HG02571 (cell line): ENCODE results near the gene RREB1.
"Not testable (repeated sequence)": the region's sequence is repeated elsewhere in the genome, so short reads cannot be mapped to it uniquely, and the experiment has no call there.

Experiments used
- ATAC-seq: cut with Tn5 transposase; IDR thresholded peaks from one replicate; pipeline ENCODE4 v1.9.1; 2021; ENCODE audit warnings: mild to moderate bottlenecking, moderate library complexity; ENCODE audit not compliant: unreplicated experiment

RREB1 gene

DNA sequence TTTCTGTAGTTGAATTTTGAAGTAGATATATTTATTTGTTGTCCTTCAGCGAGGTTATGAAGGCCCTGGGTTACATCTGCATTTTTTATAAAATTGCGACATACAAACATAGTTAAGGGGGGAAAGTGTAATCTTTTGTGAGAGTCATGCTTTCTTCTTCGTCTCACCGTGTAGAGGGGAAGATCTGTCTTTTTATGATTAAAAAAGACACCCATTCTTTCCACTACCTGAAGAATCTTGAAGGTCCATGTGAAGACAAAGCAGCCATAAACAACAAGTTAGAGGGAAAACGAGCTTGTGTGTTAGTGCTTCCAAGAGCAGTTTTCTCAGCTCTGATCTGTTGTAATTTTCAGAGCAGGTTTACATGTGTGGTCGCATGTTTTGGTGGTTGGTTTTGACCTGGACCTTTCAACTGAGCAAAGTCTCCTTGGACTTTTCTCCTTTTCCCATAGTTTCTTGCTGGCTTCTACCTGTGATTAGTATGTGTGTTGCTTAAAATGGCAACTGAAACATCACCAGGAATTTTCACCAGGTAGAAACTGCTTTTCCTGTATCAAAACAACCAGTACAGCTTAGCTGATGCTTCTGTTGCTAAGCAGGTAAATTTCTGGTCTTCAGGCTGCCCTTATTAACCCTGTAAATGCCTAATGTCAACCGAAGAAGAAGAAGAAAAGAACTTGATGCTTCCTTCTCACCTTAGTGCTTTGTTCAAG, 37.3 kb downstream of the RREB1 start:
- ATAC-seq, result no peak

DNA sequence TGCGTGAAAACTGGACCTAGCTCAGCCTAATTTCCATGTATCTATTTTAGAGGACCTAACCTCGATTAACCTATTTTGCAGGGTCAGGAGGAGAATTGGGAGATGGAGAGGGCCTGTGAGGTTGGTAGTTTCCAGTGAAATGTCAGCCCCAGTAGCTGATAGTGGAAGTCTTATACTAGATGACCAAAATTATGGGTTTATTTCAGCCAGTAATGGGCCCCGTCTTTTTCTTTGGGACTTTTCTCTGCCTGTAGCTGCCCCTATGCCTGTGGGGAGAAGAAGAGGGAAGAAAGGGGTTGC, 37.8 kb downstream of the RREB1 start:
- ATAC-seq, result no peak

DNA sequence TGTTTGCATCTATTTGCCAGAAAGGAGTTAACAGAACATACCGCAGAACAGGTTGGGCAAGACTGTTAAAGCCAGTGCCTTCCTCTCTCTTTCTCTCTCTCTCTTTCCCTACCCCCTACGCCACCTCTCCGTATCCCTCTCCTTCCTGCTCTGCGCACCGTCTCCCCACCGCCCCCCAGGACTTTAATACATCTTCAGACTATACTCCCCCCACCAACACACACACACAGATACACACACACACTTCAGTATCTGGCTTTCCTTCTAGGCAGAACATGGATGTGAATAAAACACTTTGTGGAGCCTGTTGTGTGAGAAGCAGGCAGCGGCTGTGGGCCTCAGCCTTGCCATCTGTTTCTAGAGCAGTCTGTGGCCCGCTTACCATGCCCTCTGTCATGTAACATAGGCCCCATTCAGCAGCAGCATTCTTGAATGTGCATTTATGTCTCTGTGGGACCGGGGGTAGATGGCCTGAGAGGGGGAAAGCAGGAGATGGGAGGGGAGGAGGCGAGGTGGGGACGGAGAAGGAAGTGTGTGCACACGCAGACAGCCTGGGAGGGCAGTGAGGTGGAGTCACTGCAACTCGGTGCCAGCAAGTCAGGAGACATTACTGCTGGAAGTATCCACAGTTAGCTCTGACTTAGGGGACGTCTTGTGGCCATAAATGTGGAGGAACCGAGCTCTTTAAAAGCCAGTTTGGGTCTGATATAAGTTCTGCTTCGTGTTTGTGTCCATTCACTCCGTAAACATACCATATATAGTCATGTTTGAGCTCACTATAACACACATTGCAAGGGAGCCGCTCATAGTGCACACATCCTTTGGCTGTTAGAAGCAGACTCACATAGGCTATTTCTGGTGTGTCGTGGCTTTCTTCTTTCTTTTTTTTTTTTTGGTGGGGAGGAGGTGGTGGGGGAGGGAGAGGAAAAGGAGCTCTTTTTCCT, 38.4 kb downstream of the RREB1 start:
- ATAC-seq, result no peak

DNA sequence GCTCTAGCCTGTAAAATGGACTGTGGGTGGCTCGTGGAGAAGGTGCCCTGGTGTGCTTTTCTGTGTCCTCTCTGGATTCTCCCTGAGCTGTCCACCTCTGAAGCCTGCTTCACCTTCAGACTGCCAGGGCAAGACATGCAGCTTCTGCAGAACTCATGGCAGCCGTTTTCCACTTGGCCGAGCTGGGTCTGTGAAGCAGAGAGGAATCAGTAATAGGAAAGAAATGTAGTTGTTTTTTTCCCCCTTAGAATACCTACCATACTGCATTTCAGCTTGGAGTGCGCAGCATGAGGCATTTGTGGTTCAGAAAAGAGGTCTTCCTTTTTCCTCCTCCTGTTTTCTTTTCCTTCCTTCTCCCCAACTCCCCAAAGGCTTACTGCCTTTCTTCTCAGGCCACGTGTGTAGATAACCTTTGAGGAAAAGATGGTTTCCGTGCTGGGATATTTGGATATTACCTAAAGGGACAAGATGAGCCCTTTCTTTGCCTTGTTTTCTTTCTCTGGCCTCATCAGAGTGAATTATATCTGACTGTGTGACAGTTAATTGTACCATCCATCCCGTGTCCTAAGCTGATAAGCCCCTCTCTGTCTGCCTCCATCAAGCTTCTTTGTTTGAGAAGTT, 39.4 kb downstream of the RREB1 start:
- no peak for ATAC-seq

DNA sequence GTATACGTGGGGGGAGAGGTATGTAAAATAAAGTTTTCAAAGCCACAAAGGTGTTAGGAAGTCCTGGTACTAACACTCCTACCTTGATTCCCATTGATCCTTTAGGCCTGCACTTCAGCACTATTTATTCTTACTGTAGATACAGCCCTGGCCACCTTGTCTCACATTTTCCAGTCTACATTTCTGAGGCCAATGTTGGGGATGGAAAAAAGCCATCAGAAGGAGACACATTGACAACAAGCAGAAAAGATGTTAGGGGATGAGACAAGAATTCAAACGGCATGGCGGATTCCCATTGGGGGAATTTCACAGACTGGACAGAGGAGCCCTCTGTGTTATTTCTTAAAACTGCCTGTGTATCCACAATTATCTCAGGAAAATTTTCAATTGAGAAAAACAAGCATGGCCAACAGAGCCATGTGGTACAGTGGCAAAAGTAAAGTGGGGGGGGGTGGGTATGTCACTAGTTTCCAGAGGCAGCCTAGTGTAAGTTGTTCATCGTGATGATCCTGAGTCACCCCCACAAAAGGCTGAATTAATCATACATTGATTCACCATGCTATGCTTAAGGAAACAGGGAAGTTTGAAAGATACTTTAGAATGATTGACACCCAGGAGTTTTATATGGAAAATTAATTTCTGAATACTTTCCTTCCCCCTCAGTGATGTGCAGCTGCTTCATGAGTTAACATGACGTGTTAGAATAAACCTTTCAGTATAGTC, 40.5 kb downstream of the RREB1 start:
- ATAC-seq, result no peak

DNA sequence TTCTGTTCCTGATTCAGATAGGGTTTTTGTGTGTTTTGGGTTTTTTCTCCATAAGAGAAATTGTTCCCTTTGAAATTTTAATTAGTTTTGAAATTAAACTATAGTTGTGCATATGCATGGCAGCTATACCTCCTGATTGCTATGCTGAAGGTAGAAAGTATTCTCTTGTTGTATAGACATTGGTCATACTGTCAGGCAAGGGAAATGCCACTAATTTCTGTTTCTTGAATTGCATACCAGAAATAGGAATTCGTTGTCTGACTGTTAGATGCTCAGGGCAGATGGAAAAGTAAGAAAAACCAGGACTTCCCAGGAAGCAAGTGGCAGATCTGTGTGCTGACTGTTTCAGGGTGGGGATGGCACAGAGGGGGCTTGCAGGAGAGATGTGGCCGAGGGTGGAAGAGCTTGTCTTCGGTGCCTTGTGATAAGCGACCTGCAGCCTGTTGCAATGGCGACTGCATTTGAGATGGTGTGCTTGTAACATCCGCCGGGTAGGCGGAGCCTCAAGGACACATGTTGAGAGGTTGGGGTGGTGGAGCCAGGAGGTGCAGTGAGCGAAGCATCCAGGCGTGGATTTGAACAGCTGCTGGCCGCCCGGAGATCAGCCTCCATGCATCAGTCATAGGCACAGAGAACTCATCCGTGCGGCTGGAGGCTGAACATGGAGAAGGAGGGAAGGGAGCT, 42.8 kb downstream of the RREB1 start:
- no peak for ATAC-seq

DNA sequence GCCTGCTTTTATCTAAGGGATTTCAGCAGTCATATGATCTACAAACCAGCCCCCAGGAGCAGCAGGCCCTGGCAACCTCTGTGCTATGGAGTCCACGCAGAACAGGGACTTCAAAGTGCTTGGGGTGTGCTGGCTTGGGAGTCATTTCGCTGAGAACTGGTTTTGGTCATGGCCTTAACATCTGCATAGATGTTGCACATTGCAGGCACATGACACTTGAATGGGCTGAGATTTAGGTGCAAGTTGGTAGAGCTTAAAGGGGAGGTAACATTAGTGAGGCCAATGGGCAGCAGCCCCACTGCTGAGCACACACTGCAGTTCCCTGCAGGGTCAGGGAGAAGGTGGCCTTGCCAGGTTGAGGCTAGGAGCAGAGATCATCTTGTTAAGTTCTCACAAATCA, 43.6 kb downstream of the RREB1 start:
- no peak for ATAC-seq

DNA sequence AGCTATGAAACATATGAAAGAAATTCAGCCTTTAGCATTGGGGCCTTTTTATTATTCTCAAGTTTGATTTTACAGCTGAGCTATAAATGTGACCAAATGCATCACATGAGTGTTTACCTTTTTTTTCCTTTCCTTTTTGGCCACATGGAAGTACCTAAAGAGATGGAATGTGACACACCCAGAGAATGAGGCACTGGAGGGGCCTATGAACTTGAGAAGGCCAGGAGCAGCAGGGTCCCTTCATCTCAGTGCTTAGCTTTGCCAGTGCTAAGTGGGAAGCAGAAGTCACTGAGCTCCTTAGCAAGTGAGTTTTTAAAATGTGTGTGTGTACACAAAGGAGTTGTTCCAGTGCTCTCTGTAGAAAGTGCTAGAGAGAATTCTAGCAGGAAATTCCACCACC, 44.7 kb downstream of the RREB1 start:
- no peak for ATAC-seq

DNA sequence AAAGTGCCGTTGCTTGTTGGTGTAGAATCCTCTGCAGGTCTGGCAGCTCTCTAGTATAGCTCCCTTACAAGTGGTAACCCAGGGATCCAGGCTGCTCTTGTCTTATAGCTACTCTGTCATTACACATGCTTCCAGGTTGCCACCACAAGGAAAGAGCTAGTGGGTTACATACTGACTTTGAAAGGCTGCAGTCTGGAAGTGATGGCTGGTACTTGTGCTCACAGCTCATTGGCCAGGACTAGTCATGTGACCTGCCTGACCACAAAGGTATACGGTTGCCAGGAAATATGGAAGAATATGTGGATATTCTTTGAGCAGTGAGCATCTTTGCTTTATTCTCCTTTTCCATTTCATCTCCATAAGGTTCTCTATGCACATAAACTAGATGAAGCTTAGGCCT, 46.0 kb downstream of the RREB1 start:
- ATAC-seq, result no peak

DNA sequence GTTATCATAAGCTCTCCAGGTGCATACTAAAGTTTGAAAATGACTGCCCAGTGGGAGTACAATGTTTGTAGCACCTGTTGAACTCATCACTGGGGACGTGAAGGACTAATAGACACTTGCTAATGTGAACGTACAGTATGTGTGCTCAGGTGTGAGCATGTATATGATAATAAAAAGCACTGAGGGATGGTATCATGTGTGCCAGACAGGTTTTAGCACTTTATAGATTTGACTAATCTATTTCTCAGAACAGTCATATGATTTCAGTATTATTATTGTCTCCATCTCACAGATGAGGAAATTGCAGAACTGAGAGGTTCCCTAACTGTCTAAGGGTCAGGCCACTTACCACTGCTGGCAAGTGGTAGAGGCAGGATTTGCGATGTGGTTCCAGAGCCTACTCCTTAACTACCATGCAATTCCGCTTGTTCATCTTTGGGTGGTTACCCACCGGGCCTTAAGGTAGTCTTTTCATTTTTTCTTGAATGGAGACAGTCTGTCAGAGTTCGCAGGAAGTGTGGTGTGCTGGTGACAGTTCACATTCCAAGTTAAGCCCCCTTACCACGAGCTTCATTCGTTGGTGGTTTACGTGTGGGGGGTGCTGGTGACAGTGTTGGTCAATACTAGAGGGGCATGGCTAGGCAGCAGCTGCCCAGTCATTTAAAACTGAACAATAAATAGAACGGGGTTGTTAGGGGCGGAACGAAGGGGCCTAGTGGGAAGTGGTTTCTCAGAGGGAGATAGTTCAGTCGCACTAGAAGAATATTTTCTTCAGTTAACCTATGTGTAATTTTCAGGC, 46.8 kb downstream of the RREB1 start:
- peak; percentile 65 for ATAC-seq

DNA sequence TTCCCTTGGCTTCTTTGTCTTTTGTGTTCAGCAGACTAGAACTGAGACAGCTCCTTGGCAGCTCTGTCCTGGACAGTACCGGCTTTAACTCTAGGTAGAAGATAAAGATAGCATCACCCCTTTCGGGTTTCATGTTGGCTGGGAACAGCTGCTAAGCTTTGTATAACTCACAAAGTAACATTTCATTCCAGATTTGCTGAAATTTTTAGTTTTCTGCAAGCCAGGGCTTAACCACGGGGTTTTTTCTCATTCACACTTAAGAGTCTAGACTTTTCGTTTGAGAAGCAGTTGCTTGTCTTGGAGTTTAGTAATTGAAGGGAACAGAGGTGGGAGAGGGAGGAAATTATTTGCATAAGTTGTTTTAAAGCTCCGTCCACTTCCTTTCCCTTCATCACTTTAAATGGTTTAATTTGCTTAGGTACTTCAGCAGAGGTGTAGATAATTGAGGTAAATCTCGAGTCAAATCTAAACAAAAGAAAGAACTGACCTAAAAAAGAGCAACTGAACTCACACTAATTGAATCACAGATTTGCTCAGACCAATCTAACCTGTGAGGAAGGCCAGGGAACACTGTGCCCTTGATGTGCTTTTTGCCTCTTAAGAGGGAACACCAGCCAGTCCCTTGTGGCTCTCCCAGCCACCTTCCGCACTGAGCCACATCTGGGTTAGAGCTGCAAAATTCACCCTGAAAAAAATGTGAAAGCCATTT, 48.3 kb downstream of the RREB1 start:
- ATAC-seq, result peak; percentile 48

DNA sequence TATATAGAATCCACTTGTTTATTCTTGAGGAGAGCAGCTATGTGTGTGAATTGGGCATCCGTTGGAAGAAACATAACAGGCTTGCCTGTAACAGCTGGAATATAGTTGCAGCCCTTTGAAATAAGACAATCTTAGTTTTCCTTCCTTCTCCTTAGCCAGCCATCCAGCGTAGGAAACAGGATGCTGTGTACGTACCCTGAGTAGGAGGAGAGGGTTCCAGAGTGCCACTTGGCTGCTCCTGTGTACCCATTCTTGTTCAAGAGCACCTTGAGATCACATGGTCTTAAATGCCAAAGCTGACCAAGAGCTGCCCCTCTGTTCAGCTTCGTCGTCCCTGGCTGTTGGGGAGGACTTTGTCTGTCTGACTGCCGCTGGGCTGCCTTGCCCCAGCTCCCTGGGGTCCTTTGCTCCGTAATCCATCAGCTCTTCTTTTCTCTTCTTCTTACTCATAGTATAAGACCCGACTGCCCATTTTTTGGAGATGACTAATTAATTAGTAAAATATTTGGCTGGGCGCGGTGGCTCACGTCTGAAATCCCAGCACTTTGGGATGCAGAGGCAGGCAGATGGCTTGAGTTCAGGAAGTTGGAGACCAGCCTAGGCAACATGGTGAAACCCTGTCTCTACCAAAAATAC, 49.0 kb downstream of the RREB1 start:
- no peak for ATAC-seq

DNA sequence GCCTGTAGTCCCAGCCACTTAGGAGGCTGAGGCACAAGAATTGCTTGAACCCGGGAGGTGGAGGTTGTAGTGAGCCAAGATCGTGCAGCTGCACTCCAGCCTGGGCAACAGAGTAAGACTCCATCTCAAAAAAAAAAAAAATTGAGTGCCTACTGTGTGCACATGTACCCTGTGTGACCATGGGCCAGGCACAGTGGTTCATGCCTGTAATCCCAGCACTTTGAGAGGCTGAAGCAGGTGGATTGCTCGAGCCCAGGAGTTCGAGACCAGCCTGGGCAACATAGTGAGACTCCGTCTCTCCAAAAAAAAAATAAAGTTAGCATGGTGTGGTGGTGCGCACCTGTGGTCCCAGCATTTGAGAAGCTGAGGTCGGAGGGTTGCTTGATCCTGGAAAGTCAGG, 49.5 kb downstream of the RREB1 start:
- not testable (repeated sequence) for ATAC-seq

DNA sequence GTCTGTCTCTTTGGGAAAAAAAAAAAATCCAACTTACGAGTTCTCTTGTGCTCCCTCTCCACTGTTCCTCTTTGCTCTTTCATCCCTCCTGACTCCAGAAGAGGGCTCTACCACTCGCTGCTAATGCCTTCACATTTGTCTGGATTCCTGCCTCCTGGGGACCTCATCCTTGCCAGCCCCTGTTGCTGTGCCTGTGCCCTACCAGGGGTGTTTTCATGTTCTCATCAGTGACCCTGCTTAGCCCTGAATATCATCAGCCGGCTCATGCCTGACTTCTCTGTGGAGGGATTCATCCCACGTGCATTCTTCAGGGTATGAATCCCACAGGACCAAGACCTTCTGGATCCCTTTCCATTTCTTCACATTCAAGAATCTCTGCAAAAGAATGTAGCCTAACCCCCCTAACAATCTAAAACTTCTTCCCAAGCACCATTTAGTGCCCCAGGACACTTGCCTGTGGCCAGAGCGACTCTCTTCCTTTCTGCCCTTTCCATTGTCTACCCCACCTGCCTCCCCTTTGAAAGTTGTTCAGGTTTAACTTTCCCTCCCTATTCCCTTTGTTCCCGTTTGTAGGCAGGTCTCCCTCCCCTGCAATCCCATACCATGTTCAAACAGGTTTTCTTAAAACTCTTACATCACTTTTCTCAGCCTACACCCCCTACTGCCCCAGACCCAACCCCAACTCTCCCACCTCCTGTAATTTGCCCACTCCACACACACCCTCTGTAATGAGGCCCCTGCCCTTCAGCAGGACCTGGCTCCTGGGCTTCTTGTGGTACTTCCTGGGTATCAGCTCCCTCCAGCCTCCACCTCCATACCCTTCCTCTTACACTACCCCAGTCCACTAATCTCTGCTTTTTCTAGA, 50.2 kb downstream of the RREB1 start:
- no peak for ATAC-seq

DNA sequence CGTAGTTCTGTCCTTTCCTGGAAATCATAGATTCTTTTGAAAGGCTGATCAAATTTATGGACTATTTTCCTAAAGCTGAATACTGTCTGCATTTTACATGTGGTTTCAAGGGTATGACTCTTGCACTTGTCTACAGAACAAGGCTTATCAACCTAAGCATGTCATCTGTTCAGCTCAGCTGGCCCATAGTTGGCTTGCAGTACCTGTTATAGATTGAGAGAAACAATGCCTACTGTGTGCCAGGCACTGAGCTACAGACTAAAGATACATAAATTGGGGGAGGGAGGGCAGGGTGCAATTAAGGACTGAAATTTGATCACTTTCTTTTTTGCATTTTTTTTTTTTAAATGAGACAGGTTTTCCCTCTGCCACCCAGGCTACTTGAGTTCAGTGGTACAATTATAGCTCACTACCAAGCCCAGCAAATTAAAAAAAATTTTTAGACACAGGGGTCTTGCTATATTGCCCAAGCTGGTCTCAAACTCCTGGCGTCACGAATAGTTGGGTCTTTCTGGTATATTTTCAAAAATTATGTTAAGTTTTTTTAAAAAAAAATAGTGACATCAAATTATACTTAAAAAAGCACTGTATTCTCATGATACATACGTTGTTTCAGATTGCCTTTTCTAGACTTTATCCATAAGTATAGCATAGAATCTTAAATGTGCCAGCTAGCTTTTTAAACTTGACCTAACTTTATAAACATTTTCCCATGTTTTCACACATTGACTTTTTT, 52.2 kb downstream of the RREB1 start:
- ATAC-seq, result no peak

DNA sequence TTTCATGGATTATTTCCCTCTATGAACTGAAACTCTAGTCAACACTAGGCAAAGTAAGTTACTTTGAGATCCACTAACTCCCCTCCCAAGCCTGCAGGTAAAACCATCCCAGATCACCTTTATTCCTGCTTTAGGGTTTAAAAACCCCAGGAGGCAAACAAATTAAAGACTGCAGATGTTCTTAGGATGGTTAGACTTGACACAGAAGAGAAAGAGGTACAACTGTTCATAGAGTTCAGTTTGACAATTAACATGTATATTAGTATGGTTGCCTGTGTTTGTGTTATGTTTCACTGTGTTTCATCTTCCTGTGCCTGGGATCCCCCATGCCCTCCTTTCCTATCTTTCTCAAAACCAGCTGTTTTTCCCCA, 53.5 kb downstream of the RREB1 start:
- ATAC-seq, result no peak

DNA sequence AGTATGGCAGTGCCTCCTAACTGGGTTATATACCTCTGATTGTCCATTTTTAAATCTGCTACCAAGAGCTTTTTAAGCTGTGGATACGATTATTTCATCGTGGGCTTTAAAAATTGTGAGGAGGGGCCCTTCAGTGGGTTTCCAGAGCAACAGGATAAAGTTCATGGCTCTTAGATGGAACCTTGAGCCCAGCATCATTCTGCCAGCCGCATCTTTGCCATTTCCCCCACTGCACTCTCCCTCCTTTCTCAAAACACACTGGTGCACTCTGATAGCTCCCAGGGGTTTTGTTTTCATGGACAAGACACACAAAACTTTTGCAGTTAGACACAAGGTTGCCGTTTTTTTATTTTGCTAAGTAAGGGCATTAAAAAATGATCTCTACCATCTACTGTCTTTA, 54.1 kb downstream of the RREB1 start:
- ATAC-seq, result no peak
